Trophoblast cell (in vitro differentiated cells and primary cell): ENCODE results near the gene CDK6.
A peak's percentile ranks its signal among the peaks of the same experiment; 100 is the strongest.

Experiments used
- DNase-seq, 2 donors: peaks; one replicate each; pipeline ENCODE4 v3.0.0-alpha.2; 2016
- H2AFZ ChIP-seq: 2 replicates; pipeline ENCODE4 v1.6.1; 2013; ENCODE audit warnings: low read length, moderate library complexity, mild to moderate bottlenecking; ENCODE audit not compliant: insufficient read depth, poor library complexity
- H2AK5ac ChIP-seq: 2 replicates; pipeline ENCODE4 v1.6.1; 2013; ENCODE audit warnings: mild to moderate bottlenecking, low read length
- H2BK120ac ChIP-seq: 2 replicates; pipeline ENCODE4 v1.6.1; 2013; ENCODE audit warnings: low read length, mild to moderate bottlenecking, moderate library complexity; ENCODE audit not compliant: insufficient read depth, poor library complexity
- H2BK12ac ChIP-seq: 2 replicates; pipeline ENCODE4 v1.6.1; 2013; ENCODE audit warnings: mild to moderate bottlenecking, low read length, moderate library complexity
- H2BK5ac ChIP-seq: 2 replicates; pipeline ENCODE4 v1.6.1; 2013; ENCODE audit warnings: low read length, low read depth, moderate library complexity, mild to moderate bottlenecking; ENCODE audit not compliant: poor library complexity
- H3K14ac ChIP-seq: 2 replicates; pipeline ENCODE4 v1.6.1; 2013; ENCODE audit warnings: mild to moderate bottlenecking, low read length
- H3K18ac ChIP-seq: 2 replicates; pipeline ENCODE4 v1.6.1; 2013; ENCODE audit warnings: mild to moderate bottlenecking, low read length
- H3K23ac ChIP-seq: 2 replicates; pipeline ENCODE4 v1.6.1; 2013; ENCODE audit warnings: low read length
- H3K27ac ChIP-seq: 2 replicates; pipeline ENCODE4 v1.5.1; 2013; ENCODE audit warnings: low read depth, mild to moderate bottlenecking, inconsistent platforms, low read length, moderate library complexity
- H3K27me3 ChIP-seq: 2 replicates; pipeline ENCODE4 v1.6.1; 2013; ENCODE audit warnings: inconsistent platforms, mild to moderate bottlenecking, low read length, moderate library complexity; ENCODE audit not compliant: insufficient read depth
- H3K36me3 ChIP-seq, 2 experiments: 1 replicate in 1 of 2; 2 replicates in 1 of 2; pipeline ENCODE4 v1.6.1; 2013; ENCODE audit warnings: low read length in 2 of 2, mild to moderate bottlenecking in 2 of 2, moderate library complexity in 1 of 2; ENCODE audit not compliant: insufficient read depth in 2 of 2, control insufficient read depth in 1 of 2
- H3K4ac ChIP-seq: 2 replicates; pipeline ENCODE4 v1.6.1; 2013; ENCODE audit warnings: low read depth, mild to moderate bottlenecking, low read length, moderate library complexity
- H3K4me1 ChIP-seq, 2 experiments: 1 replicate in 1 of 2; 2 replicates in 1 of 2; pipeline ENCODE4 v1.6.1; 2013; ENCODE audit warnings: low read length in 2 of 2, mild to moderate bottlenecking in 2 of 2, moderate library complexity in 1 of 2; ENCODE audit not compliant: insufficient read depth in 2 of 2, control insufficient read depth in 1 of 2
- H3K4me2 ChIP-seq: 2 replicates; pipeline ENCODE4 v1.6.1; 2013; ENCODE audit warnings: inconsistent platforms, mild to moderate bottlenecking, low read length, moderate library complexity
- H3K4me3 ChIP-seq: 2 replicates; pipeline ENCODE4 v1.5.1; 2013; ENCODE audit warnings: mild to moderate bottlenecking, low read depth, low read length, inconsistent platforms
- H3K79me1 ChIP-seq: one replicate; pipeline ENCODE4 v1.6.1; 2013; ENCODE audit warnings: low read length
- H3K79me2 ChIP-seq: 2 replicates; pipeline ENCODE4 v1.6.1; 2013; ENCODE audit warnings: low read length, mild to moderate bottlenecking; ENCODE audit not compliant: control insufficient read depth, insufficient read depth, poor library complexity
- H3K9ac ChIP-seq: 2 replicates; pipeline ENCODE4 v1.6.1; 2013; ENCODE audit warnings: mild to moderate bottlenecking, low read length
- H3K9me3 ChIP-seq: 2 replicates; pipeline ENCODE4 v1.6.1; 2013; ENCODE audit warnings: low read depth, mild to moderate bottlenecking, control low read depth, inconsistent platforms, low read length; ENCODE audit not compliant: insufficient read depth
- H4K12ac ChIP-seq: 2 replicates; pipeline ENCODE4 v1.6.1; 2013; ENCODE audit warnings: low read depth, mild to moderate bottlenecking, low read length, moderate library complexity
- H4K8ac ChIP-seq: 2 replicates; pipeline ENCODE4 v1.6.1; 2013; ENCODE audit warnings: low read depth, mild to moderate bottlenecking, low read length, moderate library complexity
- H4K91ac ChIP-seq: one replicate; pipeline ENCODE4 v1.6.1; 2013; ENCODE audit warnings: low read depth, mild to moderate bottlenecking, low read length, moderate library complexity
- WGBS: extraction: QIAGEN DNeasy Blood & Tissue Kit; methylation state at CpG from one replicate; pipeline ENCODE4 v1.1.7; 2013; ENCODE audit warnings: missing lambda C conversion rate; ENCODE audit not compliant: insufficient read length, insufficient coverage; ENCODE audit errors: extremely low coverage; 5-methylcytosine and 5-hydroxymethylcytosine counted together

CDK6 gene

DNA sequence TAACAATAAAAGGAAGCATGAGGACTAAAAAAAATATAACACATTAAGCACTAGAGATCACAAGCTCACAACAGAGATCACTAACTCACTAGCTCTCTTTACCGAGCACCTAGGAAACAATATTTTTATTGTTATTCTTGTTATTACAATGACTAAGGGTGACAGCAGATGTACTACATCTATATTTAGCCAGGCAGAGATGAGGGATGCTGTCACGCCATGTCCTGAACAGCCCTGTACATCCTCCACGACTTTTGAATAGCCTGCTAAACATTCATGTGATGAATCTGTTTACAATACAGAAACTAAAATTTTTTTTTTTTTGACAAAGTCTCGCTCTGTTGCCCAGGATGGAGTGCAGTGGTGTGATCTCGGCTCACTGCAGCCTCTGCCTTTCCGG lies 268.9 kb downstream of the CDK6 start:
- peaks cover 16 to 17% of the 10 kb centered on the region in 2 experiments for H3K36me3 ChIP-seq
- no peak overlapping the region for H4K91ac ChIP-seq
- no peak overlapping the region for H3K14ac ChIP-seq
- no peak overlapping the region for H4K8ac ChIP-seq
- no peaks in the 10 kb centered on the region for H3K27me3 ChIP-seq
- no peaks in the 10 kb centered on the region for H3K79me1 ChIP-seq
- no peak for DNase-seq
- no peaks in the 10 kb centered on the region for H3K9me3 ChIP-seq
- no peaks in the 10 kb centered on the region for H3K79me2 ChIP-seq
- no peak overlapping the region for H4K12ac ChIP-seq
- H3K4ac ChIP-seq: no peak overlapping the region
- no peak overlapping the region for H2BK5ac ChIP-seq
- no peak overlapping the region for H3K9ac ChIP-seq
- H3K4me2 ChIP-seq: no peak overlapping the region
- no peaks in the 10 kb centered on the region for H3K4me1 ChIP-seq
- WGBS: no CpG with 5 or more reads among the region's 6 CpGs
- H2BK12ac ChIP-seq: no peak overlapping the region
- no peak overlapping the region for H3K27ac ChIP-seq
- no peak overlapping the region for H3K18ac ChIP-seq
- H2AK5ac ChIP-seq: no peak overlapping the region
- no peak overlapping the region for H2BK120ac ChIP-seq
- H2AFZ ChIP-seq: no peak overlapping the region
- H3K23ac ChIP-seq: no peak overlapping the region
- H3K4me3 ChIP-seq: no peak overlapping the region

DNA sequence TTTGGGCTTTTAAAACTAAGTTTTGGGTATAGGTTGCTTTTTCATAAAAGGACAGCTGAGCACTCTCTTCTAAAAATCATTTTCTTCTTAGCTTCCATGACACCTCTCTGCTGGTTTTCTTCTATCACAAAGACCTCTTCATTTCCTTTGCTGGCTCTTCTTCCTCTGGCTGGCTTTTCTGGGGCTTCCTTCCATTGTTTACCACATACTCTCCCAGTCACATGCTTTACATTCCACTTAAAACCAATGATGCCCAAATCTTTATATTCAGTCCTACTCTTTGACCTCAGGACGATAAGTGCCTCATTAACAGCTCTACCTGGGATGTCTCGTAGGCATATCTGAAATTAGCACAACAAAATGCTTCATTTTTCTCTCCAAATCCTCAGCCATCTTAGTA lies 273.0 kb downstream of the CDK6 start:
- DNase-seq: no peak
- no peak overlapping the region for H3K23ac ChIP-seq
- WGBS: no CpG with 5 or more reads among the region's 2 CpGs
- no peak overlapping the region for H3K18ac ChIP-seq
- H2BK12ac ChIP-seq: no peak overlapping the region
- no peak overlapping the region for H3K14ac ChIP-seq
- H2AFZ ChIP-seq: no peak overlapping the region
- H4K91ac ChIP-seq: no peak overlapping the region
- H2AK5ac ChIP-seq: no peak overlapping the region
- no peak overlapping the region for H4K12ac ChIP-seq
- H3K79me2 ChIP-seq: no peaks in the 10 kb centered on the region
- H3K4me3 ChIP-seq: no peak overlapping the region
- no peak overlapping the region for H3K9ac ChIP-seq
- no peak overlapping the region for H2BK120ac ChIP-seq
- H3K27ac ChIP-seq: peak overlapping the region; percentile 17
- no peak overlapping the region for H3K4me2 ChIP-seq
- peaks cover 10 to 14% of the 10 kb centered on the region in 2 experiments for H3K36me3 ChIP-seq
- H3K9me3 ChIP-seq: no peaks in the 10 kb centered on the region
- H3K4me1 ChIP-seq: no peaks in the 10 kb centered on the region
- H3K4ac ChIP-seq: no peak overlapping the region
- H3K27me3 ChIP-seq: no peaks in the 10 kb centered on the region
- H4K8ac ChIP-seq: no peak overlapping the region
- H2BK5ac ChIP-seq: no peak overlapping the region
- no peaks in the 10 kb centered on the region for H3K79me1 ChIP-seq

DNA sequence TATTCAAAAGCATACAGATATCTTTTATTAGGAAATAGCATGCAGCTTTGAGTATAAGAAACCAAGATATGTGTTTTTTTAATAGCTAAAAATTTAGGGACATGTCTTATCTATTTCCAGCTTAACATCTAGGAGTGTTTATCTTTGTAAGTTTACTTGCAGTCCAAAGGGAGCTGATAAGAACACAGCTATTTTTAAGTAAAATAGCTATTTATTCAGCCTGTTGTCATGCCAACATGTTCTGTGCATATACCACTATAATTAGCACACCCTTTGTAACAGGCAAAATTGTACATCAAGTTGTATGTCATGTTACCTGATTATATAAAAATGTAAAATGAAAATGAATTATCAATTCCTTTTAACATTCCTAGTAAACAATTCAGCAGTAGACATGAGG lies 275.8 kb downstream of the CDK6 start:
- no peak overlapping the region for H3K23ac ChIP-seq
- H3K18ac ChIP-seq: no peak overlapping the region
- no peaks in the 10 kb centered on the region for H3K27me3 ChIP-seq
- H3K4ac ChIP-seq: no peak overlapping the region
- H2BK5ac ChIP-seq: no peak overlapping the region
- H3K79me1 ChIP-seq: no peaks in the 10 kb centered on the region
- H3K9me3 ChIP-seq: no peaks in the 10 kb centered on the region
- no peaks in the 10 kb centered on the region for H3K79me2 ChIP-seq
- no peak overlapping the region for H3K27ac ChIP-seq
- no peak overlapping the region for H4K91ac ChIP-seq
- H4K8ac ChIP-seq: no peak overlapping the region
- H2AFZ ChIP-seq: no peak overlapping the region
- no peak overlapping the region for H2BK12ac ChIP-seq
- no peak overlapping the region for H3K4me3 ChIP-seq
- no peak overlapping the region for H3K4me2 ChIP-seq
- no peaks in the 10 kb centered on the region for H3K4me1 ChIP-seq
- H3K36me3 ChIP-seq: peaks cover 0 to 2% of the 10 kb centered on the region in 2 experiments
- H4K12ac ChIP-seq: no peak overlapping the region
- DNase-seq: peak in 1 of 2 donors; percentile 68
- H3K9ac ChIP-seq: no peak overlapping the region
- no peak overlapping the region for H2AK5ac ChIP-seq
- no peak overlapping the region for H3K14ac ChIP-seq
- no peak overlapping the region for H2BK120ac ChIP-seq

DNA sequence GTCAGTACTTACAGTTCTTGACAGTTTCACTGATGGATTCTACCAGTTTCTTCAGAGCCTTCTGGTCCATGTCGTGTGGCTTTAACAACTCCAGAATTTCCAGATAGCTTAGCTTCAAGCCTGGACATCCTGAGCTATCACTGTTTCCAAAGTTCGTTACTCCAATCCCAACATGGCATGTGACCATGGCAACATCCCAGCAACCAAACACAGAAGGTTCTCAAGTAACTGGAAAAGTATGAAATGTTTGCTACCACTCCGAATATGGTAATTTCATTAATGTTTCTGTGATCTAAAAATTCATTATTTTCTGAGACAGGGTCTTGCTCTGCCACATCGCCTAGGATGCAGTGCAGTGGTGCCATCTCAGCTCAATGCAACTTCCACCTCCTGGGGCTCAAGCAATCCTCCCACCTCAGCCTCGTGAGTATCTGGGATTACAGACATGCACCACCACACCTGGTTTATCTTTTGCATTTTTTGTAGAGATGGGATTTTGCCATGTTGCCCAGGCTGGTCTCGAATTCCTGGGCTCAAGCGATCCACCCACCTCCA lies 278.5 kb downstream of the CDK6 start:
- Histone ChIP-seq H3K4ac (no peak overlapping the region), H3K79me1 (no peaks in the 10 kb centered on the region), H4K8ac (no peak overlapping the region), H4K91ac (no peak overlapping the region), H3K36me3 (peaks cover 0 to 2% of the 10 kb centered on the region in 2 experiments), H3K27me3 (no peaks in the 10 kb centered on the region), H2BK120ac (no peak overlapping the region), H2BK5ac (no peak overlapping the region), H3K4me2 (no peak overlapping the region), H3K79me2 (no peaks in the 10 kb centered on the region), H3K27ac (no peak overlapping the region), H3K9me3 (no peaks in the 10 kb centered on the region), H3K23ac (no peak overlapping the region), H3K14ac (no peak overlapping the region), H3K9ac (no peak overlapping the region), H3K4me3 (no peak overlapping the region), H4K12ac (no peak overlapping the region), H2AFZ (no peak overlapping the region), H2BK12ac (no peak overlapping the region), H3K18ac (no peak overlapping the region), H2AK5ac (no peak overlapping the region), H3K4me1 (no peaks in the 10 kb centered on the region)
- WGBS: no CpG with 5 or more reads among the region's 7 CpGs
- DNase-seq: no peak
